ENCODE measurements around the gene FAM9C.
A peak's percentile ranks its signal among the peaks of the same experiment; 100 is the strongest.
"Not testable (repeated sequence)": the region's sequence is repeated elsewhere in the genome, so short reads cannot be mapped to it uniquely, and the experiment has no call there.

Gene FAM9C

GRCh38 chrX:13043938-13044337 lies 482 bp downstream of the FAM9C start:
- no peak for DNase-seq (ENCODE audit: low spot score)
- FAIRE-seq: no peak

DNA sequence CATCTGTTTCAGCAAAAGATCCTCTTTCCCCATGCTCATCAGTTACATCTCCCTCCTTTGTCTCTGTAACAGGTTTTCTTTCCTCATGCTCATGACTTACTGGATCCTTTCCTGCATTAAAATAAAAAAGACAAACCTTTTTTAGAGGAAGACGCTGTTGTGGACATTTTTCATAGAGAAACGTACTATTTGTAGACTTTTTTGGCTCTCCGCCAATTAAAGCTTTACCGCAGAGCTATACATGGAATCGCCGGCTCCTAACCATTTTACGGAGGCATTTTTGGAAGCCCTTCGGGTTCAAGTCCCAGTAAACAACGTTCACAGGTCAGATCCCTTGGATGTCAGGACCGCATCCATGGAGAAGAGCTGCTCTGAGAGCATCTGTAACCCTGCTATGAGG lies 1.3 kb downstream of the FAM9C start:
- no peak for FAIRE-seq
- no peak for DNase-seq (ENCODE audit: low spot score)

GRCh38 chrX:13036896-13037295 lies 7.5 kb downstream of the FAM9C start:
- FAIRE-seq: no peak
- no peak for DNase-seq (ENCODE audit: low spot score)

GRCh38 chrX:13033193-13033592 lies 11.2 kb downstream of the FAM9C start:
- FAIRE-seq (no peak), DNase-seq (ENCODE audit: low spot score) (no peak)

DNA sequence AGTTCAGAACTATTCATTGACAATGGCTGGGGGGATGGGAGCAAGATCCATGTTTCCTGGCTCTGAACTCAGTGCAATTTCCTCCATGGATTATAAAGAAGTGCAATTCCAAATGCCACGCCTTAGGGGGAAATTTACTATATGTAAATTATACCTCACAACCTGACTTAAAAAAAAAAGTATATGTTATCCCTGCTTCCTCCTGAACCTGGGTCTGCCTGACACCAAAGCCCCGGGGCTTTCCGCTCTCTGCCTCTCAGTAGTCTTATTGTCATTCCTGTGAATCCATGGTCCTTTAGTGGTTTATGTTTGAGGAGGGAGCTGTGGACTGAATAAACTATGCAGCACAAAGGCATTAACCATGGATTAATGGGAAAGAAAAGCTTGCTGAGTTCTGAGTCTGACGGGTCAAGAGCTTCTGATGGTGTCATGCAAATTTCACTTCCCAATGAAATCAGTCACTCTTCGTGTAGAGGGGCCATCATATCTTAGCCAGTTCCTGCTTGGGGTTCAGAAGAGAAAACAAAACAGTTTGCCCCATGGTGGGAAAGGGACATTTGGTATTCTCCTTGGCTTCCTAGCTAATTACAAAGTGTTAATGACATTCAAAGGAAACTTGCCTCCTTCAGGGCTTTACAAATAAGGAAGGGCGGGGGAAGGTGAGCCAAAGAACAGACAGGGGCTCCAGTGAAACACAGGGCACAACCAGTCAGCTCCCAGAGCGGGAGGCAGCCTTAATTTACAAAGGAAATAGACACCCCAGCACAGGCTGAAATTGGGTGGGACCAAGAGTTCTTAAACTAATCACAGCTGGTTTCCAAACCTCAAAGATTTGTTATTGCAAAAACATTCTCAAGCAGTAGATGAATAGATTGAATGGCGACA lies 14.3 kb downstream of the FAM9C start:
- FAIRE-seq (no peak), DNase-seq (ENCODE audit: low spot score) (peak; percentile 57)

GRCh38 chrX:13029637-13029886 lies 14.9 kb downstream of the FAM9C start:
- no peak for FAIRE-seq
- no peak for DNase-seq (ENCODE audit: low spot score)

DNA sequence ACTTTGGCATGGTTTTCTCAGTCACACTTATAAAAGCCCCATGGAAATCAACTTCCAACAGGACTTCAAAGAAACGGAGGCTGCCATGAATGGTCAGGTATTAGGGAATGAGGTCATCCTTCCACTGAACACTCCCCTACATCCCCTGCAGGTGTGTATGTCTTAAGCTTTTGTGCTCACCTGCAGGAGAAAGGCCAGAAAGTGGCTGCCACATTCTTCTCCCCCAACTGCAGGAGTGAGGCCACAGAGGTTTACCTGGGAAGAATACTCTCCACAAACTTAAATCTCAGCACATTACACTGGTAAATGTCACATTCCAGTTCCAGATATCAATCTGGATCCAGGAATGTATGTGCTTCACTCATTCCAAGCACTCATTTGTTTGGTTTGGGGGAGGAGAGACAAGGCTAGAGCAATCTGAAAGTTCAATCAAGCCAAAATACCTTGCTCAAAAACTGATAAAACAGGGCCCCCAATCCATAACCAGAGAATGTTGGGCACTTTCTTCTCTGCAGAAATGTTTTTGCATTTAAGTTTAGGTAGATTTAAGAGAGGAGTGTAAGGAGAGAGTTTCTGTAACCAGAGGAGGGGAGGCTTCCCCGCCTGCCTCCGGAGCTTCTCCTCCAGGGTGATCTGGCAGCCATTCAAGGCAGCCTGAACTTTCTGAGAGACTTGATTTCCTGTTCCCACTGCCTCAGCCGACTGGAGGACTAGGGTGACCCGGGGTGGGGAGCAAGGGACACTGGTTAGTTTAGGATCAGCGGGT lies 15.4 kb downstream of the FAM9C start:
- DNase-seq (ENCODE audit: low spot score): peak; percentile 62
- FAIRE-seq: peak; percentile 73

GRCh38 chrX:13026877-13027652 lies 17.4 kb downstream of the FAM9C start:
- no peak for FAIRE-seq
- DNase-seq (ENCODE audit: low spot score): no peak

DNA sequence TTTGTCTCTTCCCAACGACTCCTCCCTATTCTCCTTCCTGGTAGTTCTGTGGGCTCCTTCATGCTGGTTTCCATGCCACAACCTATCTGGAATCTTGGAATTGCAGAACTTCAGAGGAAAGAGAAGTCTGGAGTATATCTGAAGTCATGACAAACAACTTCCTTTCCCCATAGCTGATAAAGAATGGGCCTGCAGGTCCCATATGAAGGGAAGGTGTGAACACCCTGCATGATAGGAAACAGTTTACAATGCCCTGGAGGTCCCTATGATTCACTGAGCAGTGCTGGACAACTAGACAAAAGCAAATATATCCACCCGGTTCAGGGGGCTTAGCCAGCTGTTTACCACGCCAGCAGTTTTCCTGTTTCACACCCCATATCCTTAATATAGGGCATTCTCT lies 19.4 kb downstream of the FAM9C start:
- no peak for FAIRE-seq

DNA sequence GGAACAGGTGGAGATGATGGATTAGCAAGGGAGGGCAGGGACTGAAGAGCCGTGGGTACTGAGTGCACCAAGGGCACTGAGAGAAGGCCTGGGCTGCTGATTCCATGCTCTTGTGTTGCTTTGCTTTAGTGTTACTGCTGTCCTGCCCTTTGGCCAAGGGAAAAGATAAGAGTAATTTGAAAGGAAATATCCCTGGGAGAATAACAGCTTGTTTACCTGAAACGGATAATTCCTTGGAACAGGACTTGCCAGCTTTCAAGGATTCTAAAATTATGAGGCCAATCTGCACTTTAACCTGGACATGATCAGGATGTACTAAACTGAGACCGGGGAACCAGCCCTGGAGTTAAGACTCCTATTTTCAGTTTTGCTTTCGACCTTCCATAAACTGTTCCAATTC lies 20.4 kb downstream of the FAM9C start:
- no peak for FAIRE-seq
- DNase-seq (ENCODE audit: low spot score): no peak

More for the DNA sequence above, 19.4 kb downstream of the FAM9C start:
- no peak for DNase-seq (ENCODE audit: low spot score)

DNA sequence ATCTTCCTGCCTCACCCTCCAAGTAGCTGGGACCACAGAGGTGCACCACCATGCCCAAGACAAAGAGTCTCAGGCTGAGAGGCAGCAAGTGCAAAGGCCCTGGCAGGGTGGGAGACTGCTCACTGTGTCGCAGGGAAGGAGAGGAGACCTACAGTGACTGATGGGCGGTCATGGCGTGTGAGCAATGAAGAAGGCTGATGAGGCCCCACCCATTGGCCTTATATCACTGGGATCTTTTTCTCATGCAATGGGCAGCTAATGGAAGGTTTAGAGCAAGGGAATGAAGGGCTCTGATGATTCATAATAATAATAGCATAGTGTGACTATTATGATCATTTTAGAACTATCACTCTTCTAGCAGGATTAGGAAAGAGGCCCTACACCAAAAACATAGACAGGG lies 20.9 kb downstream of the FAM9C start:
- no peak for DNase-seq (ENCODE audit: low spot score)
- no peak for FAIRE-seq

DNA sequence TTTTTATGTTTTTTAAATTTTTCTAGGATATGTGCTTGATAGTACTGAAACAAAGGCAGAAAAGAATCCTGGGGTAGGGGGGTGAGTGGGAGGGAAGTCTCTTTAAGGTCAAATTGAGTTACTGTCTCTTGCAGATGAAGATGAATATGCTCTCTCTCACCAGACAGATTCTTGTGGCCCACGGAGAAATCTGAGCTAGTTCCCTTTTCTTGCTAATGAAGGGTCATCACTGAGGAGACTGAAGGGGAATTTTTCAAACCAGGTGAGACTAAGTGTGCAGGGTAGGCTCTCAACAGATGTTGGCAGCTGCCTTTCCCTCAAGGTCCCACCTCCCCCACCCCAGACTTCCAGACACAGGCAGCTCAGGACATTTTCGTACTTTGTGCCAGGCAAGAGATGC lies 21.5 kb downstream of the FAM9C start:
- no peak for DNase-seq (ENCODE audit: low spot score)
- FAIRE-seq: no peak

- FAIRE-seq; DNase-seq (ENCODE audit: low spot score): not testable (repeated sequence)
Measured at GRCh38 chrX:13016731-13017130, 27.7 kb downstream of the FAM9C start.

- no peak for FAIRE-seq
- DNase-seq (ENCODE audit: low spot score): no peak
Measured at GRCh38 chrX:13015536-13016236, 28.7 kb downstream of the FAM9C start.

GRCh38 chrX:13014111-13015096 lies 30.0 kb downstream of the FAM9C start:
- FAIRE-seq (peak; percentile 43), DNase-seq (ENCODE audit: low spot score) (no peak)

DNA sequence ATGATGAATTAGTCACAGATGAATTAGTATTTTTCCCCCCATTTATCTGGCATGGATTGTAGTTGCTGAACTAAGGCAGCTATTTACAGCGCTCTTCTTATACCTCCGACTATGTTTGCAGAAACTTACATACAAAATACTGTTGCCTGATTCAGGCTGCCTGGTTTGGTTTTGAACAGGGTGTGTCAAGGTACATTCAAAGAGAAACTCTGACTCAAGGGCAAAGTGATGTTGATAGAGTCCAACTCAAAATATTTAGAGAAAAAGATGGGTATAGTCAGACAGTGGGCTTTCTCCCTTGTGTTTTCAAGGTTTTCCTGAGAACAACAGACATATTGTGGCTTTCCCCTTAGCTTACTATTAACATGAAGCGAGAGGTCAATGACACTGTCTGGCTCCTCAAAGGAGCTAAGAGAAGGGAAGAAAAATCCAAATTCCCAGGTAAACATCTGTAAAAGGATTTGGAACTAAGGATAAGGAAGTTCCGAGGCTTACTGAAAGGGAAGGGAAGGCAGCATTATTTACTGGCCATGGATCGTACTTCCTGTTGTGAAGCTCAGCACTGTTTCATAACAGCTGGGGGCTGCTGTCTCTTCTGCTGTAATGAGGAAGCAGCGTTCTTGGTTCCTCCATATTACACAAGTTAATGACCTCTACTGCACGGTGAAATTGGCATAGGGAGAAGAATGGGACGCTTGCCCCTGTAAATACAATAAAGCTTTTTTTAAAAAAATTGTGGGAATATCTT lies 30.9 kb downstream of the FAM9C start:
- no peak for FAIRE-seq
- DNase-seq (ENCODE audit: low spot score): no peak

DNA sequence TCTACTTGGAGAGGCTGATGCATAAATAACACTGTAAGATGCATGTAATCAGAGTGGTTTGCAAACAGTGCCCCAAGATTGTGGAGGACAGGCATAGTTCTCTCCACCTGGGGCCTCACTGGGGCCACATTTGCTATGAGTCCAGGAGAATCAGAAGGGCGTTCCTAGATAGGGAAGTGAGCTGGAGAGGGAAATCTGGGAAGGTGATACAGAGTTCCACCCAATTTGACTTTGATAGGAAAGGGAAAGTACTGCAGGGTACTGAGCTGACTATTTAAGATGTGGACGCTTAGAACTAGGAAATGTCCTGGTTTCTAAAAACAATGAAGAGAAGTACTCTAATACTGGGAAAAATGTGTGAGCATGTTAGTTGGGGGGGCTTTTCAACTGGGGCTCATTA lies 33.9 kb downstream of the FAM9C start:
- no peak for DNase-seq (ENCODE audit: low spot score)
- no peak for FAIRE-seq

DNA sequence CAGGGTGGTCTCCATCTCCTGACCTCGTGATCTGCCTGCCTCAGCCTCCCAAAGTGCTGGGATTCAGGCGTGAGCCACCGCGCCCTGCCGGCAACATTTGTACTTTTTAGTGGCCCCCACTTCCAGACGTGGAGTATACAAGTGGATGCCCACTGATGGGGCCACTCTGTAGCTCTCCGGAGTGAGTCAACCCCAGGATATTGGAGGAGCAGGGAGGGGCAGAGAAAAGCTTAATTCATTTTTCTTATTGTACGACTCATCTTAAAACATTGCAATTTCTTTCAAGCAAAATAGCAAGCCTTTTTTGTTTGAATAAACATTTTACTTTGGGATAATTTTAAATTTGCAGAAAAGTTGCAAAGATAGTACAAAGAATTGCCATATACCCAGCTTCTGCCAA lies 34.6 kb downstream of the FAM9C start:
- DNase-seq (ENCODE audit: low spot score): no peak
- FAIRE-seq: no peak

GRCh38 chrX:13009273-13009672 lies 35.1 kb downstream of the FAM9C start:
- FAIRE-seq (no peak), DNase-seq (ENCODE audit: low spot score) (no peak)

- no peak for FAIRE-seq
- DNase-seq (ENCODE audit: low spot score): no peak
Measured at GRCh38 chrX:13008851-13009250, 35.6 kb downstream of the FAM9C start.

Data from RCC 7860 (cell line).